H4 (cell line): ENCODE measurements around the gene TRMT11. TPM values are rescaled to one million over a fixed set of nuclear protein-coding genes. Genes with fewer than 3 reads are reported as not detected.
A peak's percentile ranks its signal among the peaks of the same experiment; 100 is the strongest.
"Not testable (repeated sequence)": the region's sequence is repeated elsewhere in the genome, so short reads cannot be mapped to it uniquely, and the experiment has no call there.

ENCODE experiments used
- DNase-seq: peaks from one replicate; pipeline ENCODE4 v3.0.0-alpha.2; 2015; ENCODE audit warnings: low spot score
- total RNA-seq: library from RNA; depleted of rRNA; stranded (reverse); fragments of >200 nt; shearing (Covaris generic); gene quantifications from 2 replicates; pipeline ENCODE4 v1.2.3, GENCODE V29; 2014; rRNA removed

TRMT11 gene
- 18.4 and 19.1 TPM in 2 replicates for total RNA-seq

- peak; percentile 80 for DNase-seq
Observed at GRCh38 chr6:125986301-125987025, at the start of gene TRMT11. TSS of gene TRMT11 (plus strand) at chr6:125986540. CDS start at chr6:125986551, 11 bp downstream.

- DNase-seq, result no peak
Observed at GRCh38 chr6:125939026-125939425, 47.3 kb upstream of the TRMT11 start.

- DNase-seq, result no peak
Observed at GRCh38 chr6:125939791-125940190, 46.5 kb upstream of the TRMT11 start.

GRCh38 chr6:125940247-125941041, 45.9 kb upstream of the TRMT11 start:
- DNase-seq, result no peak

- DNase-seq, result no peak
Observed at GRCh38 chr6:125942672-125943527, 43.4 kb upstream of the TRMT11 start.

GRCh38 chr6:125943528-125944433, 42.6 kb upstream of the TRMT11 start:
- DNase-seq, result no peak

- peak; percentile 76 for DNase-seq
Observed at GRCh38 chr6:125944434-125944816, 41.9 kb upstream of the TRMT11 start.

- DNase-seq, result no peak
Observed at GRCh38 chr6:125944896-125945295, 41.4 kb upstream of the TRMT11 start.

GRCh38 chr6:125945378-125946141, 40.8 kb upstream of the TRMT11 start:
- no peak for DNase-seq

- DNase-seq, result no peak
Observed at GRCh38 chr6:125947615-125948014, 38.7 kb upstream of the TRMT11 start.

GRCh38 chr6:125948455-125948854, 37.9 kb upstream of the TRMT11 start:
- no peak for DNase-seq

GRCh38 chr6:125949069-125949468, 37.3 kb upstream of the TRMT11 start:
- DNase-seq, result no peak

GRCh38 chr6:125950293-125950692, 36.0 kb upstream of the TRMT11 start:
- DNase-seq, result no peak

GRCh38 chr6:125950716-125951115, 35.6 kb upstream of the TRMT11 start:
- DNase-seq, result not testable (repeated sequence)

- DNase-seq, result no peak
Observed at GRCh38 chr6:125951323-125951722, 35.0 kb upstream of the TRMT11 start.

- no peak for DNase-seq
Observed at GRCh38 chr6:125952764-125953501, 33.4 kb upstream of the TRMT11 start.

GRCh38 chr6:125953502-125953875, 32.9 kb upstream of the TRMT11 start:
- DNase-seq, result no peak

GRCh38 chr6:125954735-125955339, 31.5 kb upstream of the TRMT11 start:
- DNase-seq, result no peak

GRCh38 chr6:125955973-125956372, 30.4 kb upstream of the TRMT11 start:
- DNase-seq, result no peak
